Activated CD8-positive, alpha-beta T cell treated with anti-CD3 and anti-CD28 coated beads, Interleukin-2, amount 10 ng/mL, durations not matched to agents 7 days and 5 days (primary cell): ENCODE data around the gene SGK1. TPM values are rescaled to one million over a fixed set of nuclear protein-coding genes. Genes with fewer than 3 reads are reported as not detected.
"Not testable (repeated sequence)": the region's sequence is repeated elsewhere in the genome, so short reads cannot be mapped to it uniquely, and the experiment has no call there.

Source experiments
- ATAC-seq: fragments of 150-1000 bp; cut with Tn5 transposase; one replicate; pipeline ENCODE4 v1.10.0; 2021; ENCODE audit warnings: moderate library complexity
- CTCF ChIA-PET: fragments of 350-600 bp; sonication (Branson Sonifier 250); formaldehyde crosslinking; loops from one replicate; lab custom pipeline; 2021; ENCODE audit warnings: antibody characterized with exemption; lab: Charles Lee
- POLR2A ChIA-PET: fragments of 350-600 bp; sonication (Branson Sonifier 250); formaldehyde crosslinking; loops from one replicate; lab custom pipeline; 2021; ENCODE audit warnings: antibody characterized with exemption; lab: Charles Lee
- DNase-seq: peaks from one replicate; pipeline ENCODE4 v3.0.0-alpha.2; 2020
- H3K27ac Mint-ChIP-seq: one replicate; pipeline ENCODE4 v1.8.0; 2021; ENCODE audit warnings: mild to moderate bottlenecking, mixed read lengths
- H3K27me3 Mint-ChIP-seq: one replicate; pipeline ENCODE4 v1.8.0; 2021; ENCODE audit warnings: low read depth, mixed read lengths
- H3K36me3 Mint-ChIP-seq: one replicate; pipeline ENCODE4 v1.8.0; 2021; ENCODE audit warnings: low read depth, mixed read lengths
- H3K4me1 Mint-ChIP-seq: one replicate; pipeline ENCODE4 v1.8.0; 2021; ENCODE audit warnings: low read depth, mixed read lengths
- H3K4me3 Mint-ChIP-seq: one replicate; pipeline ENCODE4 v1.8.0; 2021; ENCODE audit warnings: mild to moderate bottlenecking, mixed read lengths
- H3K9me3 Mint-ChIP-seq: one replicate; pipeline ENCODE4 v1.8.0; 2022; ENCODE audit warnings: mixed read lengths; ENCODE audit not compliant: insufficient read depth
- total RNA-seq, 2 experiments: library from RNA; stranded (reverse); gene quantifications; one replicate each; pipeline ENCODE4 v1.2.3, GENCODE V29; 2021

Gene SGK1
- total RNA-seq, 2 experiments from 2014 or later, result 21.2 to 23.2 TPM

GRCh38 chr6:134213410-134213809, 104.5 kb downstream of the SGK1 start:
- POLR2A ChIA-PET, result interaction anchor here (0.5 kb wide), 1 partner anchor 28 kb away, joined by 4 read pairs; no protein-coding TSS in a partner anchor
- H3K9me3 Mint-ChIP-seq, H3K36me3 Mint-ChIP-seq, H3K27me3 Mint-ChIP-seq, DNase-seq, H3K4me3 Mint-ChIP-seq, H3K4me1 Mint-ChIP-seq, H3K27ac Mint-ChIP-seq, ATAC-seq, CTCF ChIA-PET: not testable (repeated sequence)

DNA sequence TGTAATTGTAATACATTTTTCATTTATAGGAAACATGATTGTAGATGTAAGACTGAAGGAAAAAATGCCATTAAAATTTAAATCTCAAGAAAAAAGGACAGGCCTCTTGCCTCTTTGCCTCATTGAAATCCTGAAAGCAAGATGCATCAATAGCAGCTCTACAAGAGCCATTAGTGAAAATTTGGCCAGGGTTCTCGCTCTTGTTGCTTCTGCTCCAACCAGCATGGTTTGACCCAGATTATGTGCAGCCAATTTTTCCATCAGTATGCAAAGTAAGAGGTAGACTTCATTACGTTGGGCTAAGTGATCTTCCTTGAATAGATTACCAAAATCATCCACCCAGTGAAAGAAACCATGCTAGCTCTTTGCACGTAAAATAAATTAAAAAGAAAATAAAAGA, 106.6 kb downstream of the SGK1 start:
- ChIA-PET POLR2A (interaction anchor here (0.6 kb wide), 1 partner anchor 17 kb away, joined by 4 read pairs; no protein-coding TSS in a partner anchor), CTCF (no interaction called here)
- H3K4me3 Mint-ChIP-seq, result no peak overlapping the region
- H3K4me1 Mint-ChIP-seq, result no peaks in the 10 kb centered on the region
- no peaks in the 10 kb centered on the region for H3K9me3 Mint-ChIP-seq
- H3K27ac Mint-ChIP-seq, result no peak overlapping the region
- H3K27me3 Mint-ChIP-seq, result no peaks in the 10 kb centered on the region
- H3K36me3 Mint-ChIP-seq, result no peaks in the 10 kb centered on the region
- DNase-seq (no peak), ATAC-seq (no peak)

DNA sequence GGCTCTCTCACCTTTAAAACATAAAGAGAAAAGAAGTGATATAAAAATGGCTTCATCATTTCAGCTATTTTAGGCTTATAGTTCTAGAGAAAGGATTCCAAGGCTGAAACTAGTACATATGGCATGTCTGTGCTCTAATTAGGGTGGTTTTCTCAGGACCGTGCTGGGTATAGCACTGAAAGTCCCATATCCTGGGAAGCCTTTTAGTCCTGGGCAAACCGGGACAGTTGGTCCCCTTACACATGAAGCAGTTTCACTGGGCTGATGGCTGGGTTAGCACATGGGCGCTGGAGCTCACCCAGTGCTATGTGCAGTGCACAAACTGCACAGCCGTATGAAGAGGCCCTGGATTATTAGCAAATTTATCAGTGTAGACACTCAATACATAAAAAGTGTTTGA, 110.5 kb downstream of the SGK1 start:
- H3K4me3 Mint-ChIP-seq, result no peak overlapping the region
- POLR2A ChIA-PET, result no interaction called here

DNA sequence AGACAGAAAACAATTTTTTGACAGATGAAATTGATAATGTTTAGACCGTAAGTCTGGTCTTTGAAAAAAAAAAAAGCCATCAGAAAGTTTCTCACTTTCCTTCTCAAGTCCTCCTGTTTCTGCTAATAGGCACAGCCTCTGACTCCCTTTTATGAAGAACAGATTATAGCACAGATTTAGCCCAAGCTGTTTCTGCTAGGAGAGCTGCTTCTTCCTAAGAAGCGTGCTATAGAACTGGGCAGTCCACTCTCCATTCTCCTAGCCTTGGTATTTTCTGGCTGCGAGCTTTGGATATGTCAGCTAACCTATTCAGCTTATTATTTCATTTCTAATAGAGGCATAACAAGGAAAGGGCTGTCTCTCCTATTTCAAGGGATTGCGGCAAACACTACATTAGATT, 112.5 kb downstream of the SGK1 start:
- no peak for ATAC-seq
- H3K27ac Mint-ChIP-seq, result no peak overlapping the region

More for the DNA sequence above, 110.5 kb downstream of the SGK1 start:
- Mint-ChIP-seq H3K27ac (no peak overlapping the region), H3K36me3 (peaks cover 6% of the 10 kb centered on the region), H3K27me3 (no peaks in the 10 kb centered on the region), H3K4me1 (no peaks in the 10 kb centered on the region), H3K9me3 (no peaks in the 10 kb centered on the region)
- no peak for ATAC-seq
- DNase-seq, result no peak
- CTCF ChIA-PET, result no interaction called here

DNA sequence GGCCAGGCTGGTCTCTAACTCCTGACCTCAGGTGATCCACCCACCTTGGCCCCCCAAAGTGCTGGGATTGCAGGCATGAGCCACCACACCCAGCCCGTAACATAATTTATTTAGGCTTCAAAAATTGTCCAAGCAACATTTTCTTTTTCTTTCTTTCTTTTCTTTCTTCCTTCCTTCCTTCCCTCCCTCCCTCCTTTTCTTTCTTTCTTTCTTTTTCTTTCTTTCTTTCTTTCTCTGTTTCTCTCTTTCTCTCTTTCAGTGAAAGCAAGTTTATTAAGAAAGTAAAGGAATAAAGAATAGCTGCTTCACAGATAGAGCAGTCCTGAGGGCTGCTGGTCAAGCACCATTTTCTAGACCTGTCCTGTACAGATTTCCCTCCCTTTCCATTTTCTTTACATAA, 113.2 kb downstream of the SGK1 start:
- H3K4me3 Mint-ChIP-seq, H3K9me3 Mint-ChIP-seq, H3K4me1 Mint-ChIP-seq, H3K36me3 Mint-ChIP-seq, DNase-seq, ATAC-seq, H3K27me3 Mint-ChIP-seq, H3K27ac Mint-ChIP-seq, POLR2A ChIA-PET: not testable (repeated sequence)
- CTCF ChIA-PET, result interaction anchor here (1.1 kb wide), 1 partner anchor 9 kb away, joined by 3 read pairs; no protein-coding TSS in a partner anchor

More for the DNA sequence above, 112.5 kb downstream of the SGK1 start:
- no peak for DNase-seq
- peaks cover 6% of the 10 kb centered on the region for H3K36me3 Mint-ChIP-seq
- H3K4me1 Mint-ChIP-seq, result no peaks in the 10 kb centered on the region
- CTCF ChIA-PET, result interaction anchor here (0.6 kb wide), 1 partner anchor 28 kb away, joined by 3 read pairs; no protein-coding TSS in a partner anchor
- POLR2A ChIA-PET, result no interaction called here
- no peak overlapping the region for H3K4me3 Mint-ChIP-seq
- no peaks in the 10 kb centered on the region for H3K27me3 Mint-ChIP-seq
- H3K9me3 Mint-ChIP-seq, result no peaks in the 10 kb centered on the region

DNA sequence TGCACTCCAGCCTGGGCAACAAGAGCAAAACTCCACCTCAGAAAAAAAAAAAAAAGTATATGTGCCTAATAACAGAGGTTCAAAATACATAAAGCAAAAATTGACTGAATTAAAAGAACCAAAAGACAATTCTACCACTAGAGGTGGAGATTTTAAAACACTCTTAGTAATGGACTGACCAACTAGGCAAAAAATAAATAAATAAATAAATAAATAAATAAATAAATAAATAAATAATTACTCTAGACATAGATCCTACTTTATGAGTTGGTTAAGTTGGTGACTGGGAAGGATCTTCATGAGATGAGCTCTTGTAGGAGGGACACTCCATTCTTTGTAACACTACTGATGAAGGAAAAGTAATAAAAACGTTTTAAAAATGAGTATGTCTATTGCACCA, 113.9 kb downstream of the SGK1 start:
- Mint-ChIP-seq H3K9me3 (no peaks in the 10 kb centered on the region), H3K4me3 (no peak overlapping the region), H3K36me3 (peaks cover 8% of the 10 kb centered on the region), H3K27me3 (no peaks in the 10 kb centered on the region), H3K4me1 (peaks cover 8% of the 10 kb centered on the region), H3K27ac (no peak overlapping the region)
- ChIA-PET CTCF (interaction anchor here (1.1 kb wide), 1 partner anchor 9 kb away, joined by 3 read pairs; no protein-coding TSS in a partner anchor), POLR2A (no interaction called here)
- DNase-seq (no peak), ATAC-seq (no peak)

GRCh38 chr6:134201716-134202115, 116.2 kb downstream of the SGK1 start:
- Mint-ChIP-seq H3K4me1 (peaks cover 14% of the 10 kb centered on the region), H3K27ac (no peak overlapping the region), H3K36me3 (peaks cover 13% of the 10 kb centered on the region), H3K4me3 (no peak overlapping the region), H3K27me3 (no peaks in the 10 kb centered on the region), H3K9me3 (no peaks in the 10 kb centered on the region)
- DNase-seq (no peak), ATAC-seq (no peak)
- POLR2A ChIA-PET, result no interaction called here
- CTCF ChIA-PET, result no interaction called here

- H3K9me3 Mint-ChIP-seq, result no peaks in the 10 kb centered on the region
- no peak overlapping the region for H3K27ac Mint-ChIP-seq
- CTCF ChIA-PET, result no interaction called here
- DNase-seq (no peak), ATAC-seq (no peak)
- H3K4me1 Mint-ChIP-seq, result peaks cover 29% of the 10 kb centered on the region
- H3K4me3 Mint-ChIP-seq, result no peak overlapping the region
- no peaks in the 10 kb centered on the region for H3K27me3 Mint-ChIP-seq
- POLR2A ChIA-PET, result no interaction called here
- peaks cover 13% of the 10 kb centered on the region for H3K36me3 Mint-ChIP-seq
Measured at GRCh38 chr6:134199848-134200606, 117.9 kb downstream of the SGK1 start.

DNA sequence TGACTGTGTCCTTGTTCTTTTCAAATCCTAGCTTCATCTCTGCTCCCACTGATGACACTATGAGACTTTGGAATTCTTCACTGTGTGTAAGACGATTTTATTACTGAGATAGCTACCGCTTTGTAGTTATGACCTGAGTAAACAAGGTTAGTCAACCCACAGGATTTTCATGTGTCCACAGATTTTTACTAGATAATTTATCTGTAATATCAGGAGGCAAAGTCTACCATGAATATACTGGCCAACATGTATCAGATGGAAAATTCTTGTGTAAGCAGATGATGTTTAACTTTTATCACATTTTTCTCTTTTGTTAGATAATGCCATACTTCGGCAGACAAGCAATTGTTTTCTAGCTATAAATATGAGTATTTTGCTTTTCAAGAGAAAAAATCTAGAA, 119.8 kb downstream of the SGK1 start:
- DNase-seq (no peak), ATAC-seq (no peak)
- H3K27me3 Mint-ChIP-seq, result no peaks in the 10 kb centered on the region
- H3K9me3 Mint-ChIP-seq, result no peaks in the 10 kb centered on the region
- ChIA-PET POLR2A (interaction anchor here (0.7 kb wide), 1 partner anchor 675 kb away, joined by 3 read pairs; no protein-coding TSS in a partner anchor), CTCF (interaction anchor here (1.2 kb wide), 1 partner anchor 74 kb away, joined by 3 read pairs; no protein-coding TSS in a partner anchor)
- H3K4me3 Mint-ChIP-seq, result no peak overlapping the region
- H3K4me1 Mint-ChIP-seq, result peaks cover 33% of the 10 kb centered on the region
- H3K27ac Mint-ChIP-seq, result no peak overlapping the region
- H3K36me3 Mint-ChIP-seq, result peaks cover 7% of the 10 kb centered on the region

GRCh38 chr6:134197685-134198084, 120.2 kb downstream of the SGK1 start:
- POLR2A ChIA-PET, H3K9me3 Mint-ChIP-seq, H3K4me3 Mint-ChIP-seq, H3K27me3 Mint-ChIP-seq, DNase-seq, ATAC-seq, H3K27ac Mint-ChIP-seq, H3K36me3 Mint-ChIP-seq: not testable (repeated sequence)
- peaks cover 33% of the 10 kb centered on the region for H3K4me1 Mint-ChIP-seq
- CTCF ChIA-PET, result interaction anchor here (4.0 kb wide), 1 partner anchor 19 kb away, joined by 24 read pairs; no protein-coding TSS in a partner anchor

GRCh38 chr6:134196568-134197193, 121.2 kb downstream of the SGK1 start:
- peaks cover 7% of the 10 kb centered on the region for H3K36me3 Mint-ChIP-seq
- no peaks in the 10 kb centered on the region for H3K27me3 Mint-ChIP-seq
- DNase-seq (peak; percentile 44), ATAC-seq (peak; percentile 69)
- peaks cover 33% of the 10 kb centered on the region for H3K4me1 Mint-ChIP-seq
- no peaks in the 10 kb centered on the region for H3K9me3 Mint-ChIP-seq
- ChIA-PET CTCF (interaction anchor here (4.0 kb wide), 1 partner anchor 18 kb away, joined by 24 read pairs; no protein-coding TSS in a partner anchor), POLR2A (interaction anchor here (0.6 kb wide), 2 partner anchors 37 to 246 kb away, joined by 3 read pairs; no protein-coding TSS in a partner anchor)
- no peak overlapping the region for H3K4me3 Mint-ChIP-seq
- peak overlapping the region; percentile 74 for H3K27ac Mint-ChIP-seq

GRCh38 chr6:134195985-134196384, 121.9 kb downstream of the SGK1 start:
- DNase-seq (no peak), ATAC-seq (no peak)
- ChIA-PET CTCF (interaction anchor here (0.9 to 4.0 kb wide), 4 partner anchors 9 to 445 kb away, joined by 3 to 24 read pairs (median 5); no protein-coding TSS in a partner anchor), POLR2A (no interaction called here)
- Mint-ChIP-seq H3K9me3 (no peaks in the 10 kb centered on the region), H3K36me3 (peaks cover 7% of the 10 kb centered on the region), H3K4me3 (no peak overlapping the region), H3K4me1 (peaks cover 33% of the 10 kb centered on the region), H3K27me3 (no peaks in the 10 kb centered on the region), H3K27ac (no peak overlapping the region)
